GM19025 (cell line): ENCODE results near the gene LMX1B.

Experiments
- ATAC-seq: cut with Tn5 transposase; IDR thresholded peaks from one replicate; pipeline ENCODE4 v1.9.1; 2021; ENCODE audit warnings: mild to moderate bottlenecking, low read depth, moderate library complexity; ENCODE audit not compliant: unreplicated experiment

Gene LMX1B

GRCh38 chr9:126674365-126675146, 60.8 kb downstream of the LMX1B start:
- no peak for ATAC-seq

GRCh38 chr9:126675147-126675467, 61.4 kb downstream of the LMX1B start:
- no peak for ATAC-seq

DNA sequence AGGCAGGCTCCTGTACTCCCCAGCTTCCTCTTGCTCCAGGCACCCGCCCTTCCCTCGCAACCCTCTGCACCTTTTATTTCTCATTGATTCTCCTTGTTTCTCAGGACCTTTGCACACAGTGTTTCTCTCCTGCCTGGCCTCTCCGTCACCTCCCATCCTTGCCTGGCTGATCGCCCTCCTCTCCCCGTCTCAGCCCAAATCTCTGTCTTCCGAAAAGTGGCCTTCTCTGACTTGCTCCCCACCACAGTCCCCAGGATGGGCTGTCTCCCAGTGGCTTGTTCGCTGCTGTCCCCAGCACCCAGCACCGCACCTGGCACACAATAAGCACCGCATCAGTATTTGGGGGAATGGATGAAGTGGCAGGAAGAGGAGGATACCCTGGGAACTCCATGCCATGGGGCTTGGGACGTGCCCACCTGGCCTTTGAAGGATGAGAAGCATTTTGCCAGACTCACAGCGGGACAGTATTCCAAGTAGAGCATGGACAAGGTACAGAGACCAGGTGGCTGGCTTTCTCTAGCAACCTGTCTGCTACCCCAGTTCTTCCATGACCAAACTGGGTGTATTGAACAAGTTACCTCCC, 62.5 kb downstream of the LMX1B start:
- no peak for ATAC-seq

GRCh38 chr9:126676685-126677143, 63.0 kb downstream of the LMX1B start:
- ATAC-seq: no peak

- ATAC-seq: no peak
Measured at GRCh38 chr9:126677188-126678084, 63.7 kb downstream of the LMX1B start.

GRCh38 chr9:126678989-126679388, 65.3 kb downstream of the LMX1B start:
- no peak for ATAC-seq

DNA sequence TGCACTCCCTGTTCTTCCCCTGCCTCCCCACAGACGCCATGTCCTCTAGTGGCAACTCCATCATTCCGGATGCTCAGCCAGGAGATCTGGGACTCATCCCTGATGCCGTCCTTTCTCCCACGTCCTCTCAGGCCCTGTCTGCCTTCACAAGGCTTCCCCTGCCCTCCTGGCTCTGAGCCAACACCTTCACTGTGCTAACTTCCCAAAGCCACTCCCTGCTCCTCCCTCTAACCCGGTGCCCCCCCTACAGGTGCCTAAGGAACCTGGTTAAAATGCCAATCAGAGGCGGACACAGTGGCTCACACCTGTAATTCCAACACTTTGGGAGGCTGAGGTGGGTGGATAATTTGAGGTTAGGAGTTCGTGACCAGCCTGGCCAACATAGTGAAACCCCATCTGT, 67.6 kb downstream of the LMX1B start:
- no peak for ATAC-seq

GRCh38 chr9:126682113-126682810, 68.5 kb downstream of the LMX1B start:
- no peak for ATAC-seq

- no peak for ATAC-seq
Measured at GRCh38 chr9:126682928-126683697, 69.4 kb downstream of the LMX1B start.

- no peak for ATAC-seq
Measured at GRCh38 chr9:126683698-126684044, 69.9 kb downstream of the LMX1B start.

GRCh38 chr9:126684345-126684744, 70.6 kb downstream of the LMX1B start:
- no peak for ATAC-seq

GRCh38 chr9:126684965-126685465, 71.3 kb downstream of the LMX1B start:
- ATAC-seq: no peak

GRCh38 chr9:126687930-126688461, 74.3 kb downstream of the LMX1B start:
- no peak for ATAC-seq

DNA sequence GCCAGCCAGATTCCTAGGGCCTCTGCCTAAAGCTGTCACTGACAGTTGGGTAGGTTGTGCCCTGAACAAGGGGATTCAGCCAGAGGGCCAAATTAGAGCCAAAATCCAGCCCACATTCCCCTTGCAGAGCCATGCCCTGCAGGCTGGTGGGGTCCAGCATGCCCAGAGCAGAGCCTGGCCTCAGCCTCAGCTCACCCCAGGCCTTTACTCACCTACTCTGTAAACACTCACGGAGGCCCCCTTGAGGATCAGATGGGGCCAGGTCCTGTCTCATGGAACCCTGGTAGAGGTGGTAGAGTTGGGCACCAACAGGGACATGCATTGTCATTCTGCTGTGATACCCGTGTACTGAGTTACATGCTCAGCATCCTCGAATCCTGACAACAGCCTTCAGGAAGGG, 74.9 kb downstream of the LMX1B start:
- ATAC-seq: no peak

- ATAC-seq: no peak
Measured at GRCh38 chr9:126689027-126689825, 75.5 kb downstream of the LMX1B start.

GRCh38 chr9:126690431-126691051, 76.8 kb downstream of the LMX1B start:
- ATAC-seq: no peak

- no peak for ATAC-seq
Measured at GRCh38 chr9:126692041-126692758, 78.5 kb downstream of the LMX1B start.
